H9 (cell line): ENCODE measurements around the gene SENP8. TPM values are rescaled to one million over a fixed set of nuclear protein-coding genes. Genes with fewer than 3 reads are reported as not detected.

ENCODE experiments used
- DNase-seq: peaks from one replicate; pipeline ENCODE4 v3.0.0-alpha.2; 2017
- H2AFZ ChIP-seq: one replicate; pipeline ENCODE4 v1.6.1; 2013; ENCODE audit warnings: mild to moderate bottlenecking, low read length, control low read depth, moderate library complexity
- H2AK5ac ChIP-seq: 2 replicates; pipeline ENCODE4 v1.6.1; 2013; ENCODE audit warnings: low read length, control low read depth, mixed read lengths; ENCODE audit not compliant: insufficient read length
- H2BK120ac ChIP-seq: one replicate; pipeline ENCODE4 v1.6.1; 2013; ENCODE audit warnings: low read depth, mild to moderate bottlenecking, low read length, control low read depth, inconsistent platforms; ENCODE audit not compliant: poor library complexity, severe bottlenecking
- H2BK12ac ChIP-seq: 2 replicates; pipeline ENCODE4 v1.6.1; 2013; ENCODE audit warnings: low read length, control low read depth, mixed read lengths, low read depth; ENCODE audit not compliant: insufficient read length
- H2BK15ac ChIP-seq: 2 replicates; pipeline ENCODE4 v1.6.1; 2013; ENCODE audit warnings: low read depth, low read length, control low read depth
- H2BK20ac ChIP-seq: one replicate; pipeline ENCODE4 v1.6.1; 2013; ENCODE audit warnings: low read depth, mild to moderate bottlenecking, low read length, control low read depth, inconsistent platforms; ENCODE audit not compliant: poor library complexity, severe bottlenecking
- H2BK5ac ChIP-seq: 2 replicates; pipeline ENCODE4 v1.6.1; 2013; ENCODE audit warnings: low read length, control low read depth, mixed read lengths; ENCODE audit not compliant: insufficient read length
- H3K14ac ChIP-seq: 2 replicates; pipeline ENCODE4 v1.6.1; 2013; ENCODE audit warnings: low read length, control low read depth; ENCODE audit not compliant: insufficient read depth
- H3K18ac ChIP-seq: 2 replicates; pipeline ENCODE4 v1.6.1; 2013; ENCODE audit warnings: low read depth, mild to moderate bottlenecking, mixed read lengths, low read length, control low read depth; ENCODE audit not compliant: insufficient read length
- H3K23ac ChIP-seq: 2 replicates; pipeline ENCODE4 v1.6.1; 2013; ENCODE audit warnings: low read length, control low read depth, mixed read lengths, low read depth; ENCODE audit not compliant: insufficient read length
- H3K23me2 ChIP-seq: 2 replicates; pipeline ENCODE4 v1.6.1; 2013; ENCODE audit warnings: low read depth, mild to moderate bottlenecking, mixed read lengths, low read length, control low read depth; ENCODE audit not compliant: insufficient read length, poor library complexity, severe bottlenecking
- H3K27ac ChIP-seq: 2 replicates; pipeline ENCODE4 v1.5.1; 2013; ENCODE audit warnings: low read length, control low read depth, mixed read lengths, low read depth; ENCODE audit not compliant: insufficient read length
- H3K27me3 ChIP-seq: 2 replicates; pipeline ENCODE4 v1.6.1; 2013; ENCODE audit warnings: low read length, control low read depth, inconsistent platforms; ENCODE audit not compliant: insufficient read depth
- H3K4ac ChIP-seq: 2 replicates; pipeline ENCODE4 v1.6.1; 2013; ENCODE audit warnings: low read depth, mild to moderate bottlenecking, control low read depth, inconsistent platforms, low read length, moderate library complexity
- H3K4me1 ChIP-seq: 2 replicates; pipeline ENCODE4 v1.6.1; 2013; ENCODE audit warnings: low read length, control low read depth, inconsistent platforms; ENCODE audit not compliant: insufficient read depth
- H3K4me2 ChIP-seq: 2 replicates; pipeline ENCODE4 v1.6.1; 2013; ENCODE audit warnings: low read length, control low read depth, mixed read lengths; ENCODE audit not compliant: insufficient read length, insufficient read depth
- H3K56ac ChIP-seq: 2 replicates; pipeline ENCODE4 v1.6.1; 2013; ENCODE audit warnings: low read depth, mild to moderate bottlenecking, mixed read lengths, low read length, control low read depth; ENCODE audit not compliant: insufficient read length
- H3K79me1 ChIP-seq: 2 replicates; pipeline ENCODE4 v1.6.1; 2013; ENCODE audit warnings: low read depth, mild to moderate bottlenecking, moderate library complexity, low read length, control low read depth, inconsistent platforms; ENCODE audit not compliant: insufficient read depth, poor library complexity, severe bottlenecking
- H3K79me2 ChIP-seq: 2 replicates; pipeline ENCODE4 v1.6.1; 2013; ENCODE audit warnings: low read length, control low read depth, inconsistent platforms; ENCODE audit not compliant: insufficient read depth
- H3K9ac ChIP-seq: 2 replicates; pipeline ENCODE4 v1.6.1; 2013; ENCODE audit warnings: low read length, control low read depth, mixed read lengths; ENCODE audit not compliant: insufficient read length; ENCODE audit errors: extremely low read depth
- H3K9me3 ChIP-seq: one replicate; pipeline ENCODE4 v1.6.1; 2013; ENCODE audit warnings: low read depth, low read length, inconsistent platforms; ENCODE audit not compliant: control insufficient read depth
- H3T11ph ChIP-seq: one replicate; pipeline ENCODE4 v1.6.1; 2013; ENCODE audit warnings: mild to moderate bottlenecking, low read length, control low read depth, inconsistent platforms
- H4K20me1 ChIP-seq: one replicate; pipeline ENCODE4 v1.6.1; 2013; ENCODE audit not compliant: control insufficient read depth, insufficient read length, insufficient read depth
- H4K5ac ChIP-seq: 2 replicates; pipeline ENCODE4 v1.6.1; 2013; ENCODE audit warnings: low read depth, mild to moderate bottlenecking, mixed read lengths, low read length, control low read depth; ENCODE audit not compliant: insufficient read length
- H4K8ac ChIP-seq: replicated peaks from 2 replicates; pipeline ENCODE4 v1.6.1; 2013; ENCODE audit warnings: low read length, control low read depth, mixed read lengths, low read depth; ENCODE audit not compliant: insufficient read length
- H4K91ac ChIP-seq: 2 replicates; pipeline ENCODE4 v1.6.1; 2013; ENCODE audit warnings: low read depth, mild to moderate bottlenecking, moderate library complexity, mixed read lengths, low read length, control low read depth; ENCODE audit not compliant: insufficient read length
- H3K27ac Mint-ChIP-seq, 3 experiments: 2 replicates in 2 of 3; 3 replicates in 1 of 3; pipeline ENCODE4 v1.8.0; 2020 to 2021; ENCODE audit warnings: mixed read lengths in 3 of 3, mild to moderate bottlenecking in 1 of 3, moderate library complexity in 1 of 3
- H3K27me3 Mint-ChIP-seq: 2 replicates; pipeline ENCODE4 v1.8.0; 2021; ENCODE audit warnings: low read depth, mild to moderate bottlenecking, moderate library complexity, mixed read lengths
- H3K36me3 Mint-ChIP-seq, 3 experiments: 2 replicates in 2 of 3; 3 replicates in 1 of 3; pipeline ENCODE4 v1.8.0; 2020 to 2021; ENCODE audit warnings: low read depth in 3 of 3, mixed read lengths in 3 of 3; ENCODE audit not compliant: insufficient read depth in 1 of 3
- H3K4me1 Mint-ChIP-seq, 2 experiments: 2 replicates each; pipeline ENCODE4 v1.8.0; 2020; ENCODE audit warnings: mixed read lengths in 2 of 2
- H3K4me3 Mint-ChIP-seq, 2 experiments: 2 replicates in 1 of 2; 3 replicates in 1 of 2; pipeline ENCODE4 v1.8.0; 2020 to 2021; ENCODE audit warnings: mild to moderate bottlenecking in 2 of 2, mixed read lengths in 2 of 2, moderate library complexity in 1 of 2
- H3K9me3 Mint-ChIP-seq, 2 experiments: 2 replicates in 1 of 2; 3 replicates in 1 of 2; pipeline ENCODE4 v1.8.0; 2020; ENCODE audit warnings: mild to moderate bottlenecking in 2 of 2, mixed read lengths in 2 of 2, moderate library complexity in 1 of 2
- WGBS: extraction: QIAGEN DNeasy Blood & Tissue Kit; methylation state at CpG from one replicate; pipeline ENCODE4 v1.1.7; 2013; ENCODE audit warnings: missing lambda C conversion rate, low lambda C conversion rate, mixed read lengths; ENCODE audit not compliant: insufficient read length; ENCODE audit errors: extremely low coverage; 5-methylcytosine and 5-hydroxymethylcytosine counted together
- total RNA-seq: library from RNA; stranded (reverse); gene quantifications from 2 replicates; pipeline ENCODE4 v1.2.1, GENCODE V29; 2021
- TF ChIP-seq, protein P1 (sequence below): fragments of 200-600 bp; sonication (generic); conservative IDR thresholded peaks from 3 replicates; pipeline ENCODE4 v1.8.0; 2021; ENCODE audit warnings: antibody characterized with exemption, mild to moderate bottlenecking

Gene SENP8
- total RNA-seq, 1 experiment from 2014 or later, result 4.8 TPM

DNA sequence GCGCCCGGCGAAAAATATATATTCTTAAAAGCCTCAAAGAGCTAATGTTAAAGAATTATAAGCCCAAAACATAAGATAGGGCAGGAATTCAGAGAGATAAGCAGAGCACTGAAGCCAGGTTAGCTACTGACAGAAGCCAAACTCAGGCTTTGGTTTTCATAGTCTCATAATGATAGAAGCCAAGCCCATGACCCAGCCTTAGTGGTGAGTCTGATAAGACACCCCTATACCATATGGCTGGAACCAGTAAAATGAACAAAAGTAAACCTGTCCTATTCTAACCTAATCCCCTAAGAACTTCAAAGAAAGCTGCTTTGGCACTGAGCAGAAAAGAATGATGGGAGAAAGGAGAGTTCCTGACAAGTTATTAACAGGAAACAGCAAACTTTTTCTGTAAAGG is 26.2 kb upstream of the SENP8 start:
- Histone ChIP-seq H2BK5ac (no peak overlapping the region), H3K23ac (no peak overlapping the region), H4K20me1 (no peaks in the 10 kb centered on the region), H3K9me3 (no peaks in the 10 kb centered on the region), H3K4ac (no peak overlapping the region), H2AK5ac (no peak overlapping the region), H3K56ac (no peak overlapping the region), H3T11ph (no peak overlapping the region), H3K79me1 (no peaks in the 10 kb centered on the region), H3K27me3 (no peaks in the 10 kb centered on the region), H3K4me2 (no peak overlapping the region), H3K79me2 (no peaks in the 10 kb centered on the region), H4K91ac (no peak overlapping the region), H2BK20ac (no peak overlapping the region), H4K8ac (no peak overlapping the region), H2BK120ac (no peak overlapping the region), H3K23me2 (no peaks in the 10 kb centered on the region), H2BK12ac (no peak overlapping the region), H2AFZ (no peak overlapping the region), H3K9ac (no peak overlapping the region), H3K14ac (no peak overlapping the region), H3K27ac (no peak overlapping the region), H3K4me1 (no peaks in the 10 kb centered on the region), H4K5ac (no peak overlapping the region), H3K18ac (no peak overlapping the region), H2BK15ac (no peak overlapping the region)
- Mint-ChIP-seq H3K9me3 (peaks cover 0 to 7% of the 10 kb centered on the region in 2 experiments; a peak in 2 of 5 replicates), H3K27ac (no peak overlapping the region), H3K4me3 (no peak overlapping the region), H3K4me1 (no peaks in the 10 kb centered on the region), H3K27me3 (no peaks in the 10 kb centered on the region), H3K36me3 (peaks cover 0 to 8% (median 7%) of the 10 kb centered on the region in 3 experiments; a peak in 5 of 7 replicates)
- no CpG with 5 or more reads among the region's 3 CpGs for WGBS
- DNase-seq, result no peak
- TF ChIP-seq, protein P1, sequence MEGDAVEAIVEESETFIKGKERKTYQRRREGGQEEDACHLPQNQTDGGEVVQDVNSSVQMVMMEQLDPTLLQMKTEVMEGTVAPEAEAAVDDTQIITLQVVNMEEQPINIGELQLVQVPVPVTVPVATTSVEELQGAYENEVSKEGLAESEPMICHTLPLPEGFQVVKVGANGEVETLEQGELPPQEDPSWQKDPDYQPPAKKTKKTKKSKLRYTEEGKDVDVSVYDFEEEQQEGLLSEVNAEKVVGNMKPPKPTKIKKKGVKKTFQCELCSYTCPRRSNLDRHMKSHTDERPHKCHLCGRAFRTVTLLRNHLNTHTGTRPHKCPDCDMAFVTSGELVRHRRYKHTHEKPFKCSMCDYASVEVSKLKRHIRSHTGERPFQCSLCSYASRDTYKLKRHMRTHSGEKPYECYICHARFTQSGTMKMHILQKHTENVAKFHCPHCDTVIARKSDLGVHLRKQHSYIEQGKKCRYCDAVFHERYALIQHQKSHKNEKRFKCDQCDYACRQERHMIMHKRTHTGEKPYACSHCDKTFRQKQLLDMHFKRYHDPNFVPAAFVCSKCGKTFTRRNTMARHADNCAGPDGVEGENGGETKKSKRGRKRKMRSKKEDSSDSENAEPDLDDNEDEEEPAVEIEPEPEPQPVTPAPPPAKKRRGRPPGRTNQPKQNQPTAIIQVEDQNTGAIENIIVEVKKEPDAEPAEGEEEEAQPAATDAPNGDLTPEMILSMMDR, result no peak
